H1 (cell line): ENCODE results near the gene PRSS12. TPM values are rescaled to one million over a fixed set of nuclear protein-coding genes. Genes with fewer than 3 reads are reported as not detected.

ENCODE experiments used
- CTCF ChIA-PET: fragments of 300-600 bp; sonication (Branson Sonifier 250); formaldehyde crosslinking; loops from one replicate; lab custom pipeline; 2021; ENCODE audit not compliant: partially characterized antibody; lab: Charles Lee
- POLR2A ChIA-PET: fragments of 300-600 bp; sonication (Branson Sonifier 250); formaldehyde crosslinking; loops from one replicate; lab custom pipeline; 2021; ENCODE audit warnings: inconsistent platforms; ENCODE audit not compliant: partially characterized antibody; lab: Charles Lee
- DNase-seq, 2 experiments: peaks; one replicate each; pipeline versions ENCODE4 v3.0.0 to v3.0.0-alpha.2; 2010 to 2022; ENCODE audit warnings: low spot score in 2 of 2, low read depth in 1 of 2, mixed read lengths in 1 of 2
- FAIRE-seq: peaks from 2 replicates; lab custom pipeline; 2011; peaks lifted over from hg19 to GRCh38; lab: Jason Lieb, UNC
- H2AFZ ChIP-seq: 2 replicates; pipeline ENCODE4 v1.8.1; 2012; ENCODE audit warnings: low read length, inconsistent platforms
- H2AK5ac ChIP-seq: 2 replicates; pipeline ENCODE4 v1.6.1; 2013; ENCODE audit warnings: low read depth, low read length
- H2BK120ac ChIP-seq: replicated peaks from 2 replicates; pipeline ENCODE3; 2013; ENCODE audit warnings: low read depth, low read length, inconsistent platforms
- H2BK12ac ChIP-seq: 2 replicates; pipeline ENCODE4 v1.6.1; 2013; ENCODE audit warnings: low read depth, low read length
- H2BK15ac ChIP-seq: 2 replicates; pipeline ENCODE4 v1.6.1; 2013; ENCODE audit warnings: low read length
- H2BK20ac ChIP-seq: 2 replicates; pipeline ENCODE4 v1.6.1; 2013; ENCODE audit warnings: low read length
- H2BK5ac ChIP-seq: 2 replicates; pipeline ENCODE4 v1.6.1; 2013; ENCODE audit warnings: low read depth, low read length
- H3K14ac ChIP-seq: 2 replicates; pipeline ENCODE4 v1.6.1; 2013; ENCODE audit warnings: inconsistent platforms; ENCODE audit not compliant: insufficient read length
- H3K18ac ChIP-seq: 2 replicates; pipeline ENCODE4 v1.6.1; 2013; ENCODE audit warnings: low read length; ENCODE audit errors: extremely low read depth
- H3K23ac ChIP-seq: 2 replicates; pipeline ENCODE4 v1.6.1; 2013; ENCODE audit warnings: inconsistent platforms; ENCODE audit not compliant: insufficient read length
- H3K23me2 ChIP-seq: 2 replicates; pipeline ENCODE4 v1.6.1; 2013; ENCODE audit warnings: low read depth, low read length
- H3K27ac ChIP-seq: 2 replicates; pipeline ENCODE4 v1.6.1; 2011; ENCODE audit warnings: low read depth, low read length, inconsistent platforms
- H3K27me3 ChIP-seq, 4 experiments: replicated peaks in 1 of 4; 1 replicate in 1 of 4; 2 replicates in 3 of 4; pipeline versions ENCODE4 v1.6.1 to v1.8.1; 2011 to 2013; ENCODE audit warnings: low read length in 3 of 4, mild to moderate bottlenecking in 3 of 4, inconsistent platforms in 2 of 4, mixed read lengths in 2 of 4, moderate library complexity in 1 of 4; ENCODE audit not compliant: control insufficient read depth in 3 of 4, insufficient read depth in 3 of 4; ENCODE audit errors: extremely low read depth in 1 of 4
- H3K36me3 ChIP-seq, 4 experiments: 2 replicates each; pipeline versions ENCODE4 v1.6.1 to v1.8.1; 2011 to 2013; ENCODE audit warnings: mild to moderate bottlenecking in 4 of 4, low read length in 3 of 4, moderate library complexity in 2 of 4, control low read depth in 1 of 4, inconsistent platforms in 1 of 4; ENCODE audit not compliant: insufficient read depth in 4 of 4, control insufficient read depth in 2 of 4
- H3K4ac ChIP-seq: replicated peaks from 2 replicates; pipeline ENCODE3; 2013; ENCODE audit warnings: low read length, low read depth, mixed read lengths, inconsistent platforms; ENCODE audit not compliant: insufficient read length
- H3K4me1 ChIP-seq, 4 experiments: replicated peaks in 1 of 4; 1 replicate in 1 of 4; 2 replicates in 3 of 4; pipeline versions ENCODE4 v1.6.1 to v1.8.1; 2011 to 2013; ENCODE audit warnings: low read length in 3 of 4, inconsistent platforms in 2 of 4, mixed read lengths in 1 of 4; ENCODE audit not compliant: insufficient read depth in 4 of 4, control insufficient read depth in 3 of 4
- H3K4me2 ChIP-seq, 2 experiments: 2 replicates each; pipeline versions ENCODE4 v1.6.1 to v1.8.1; 2011 to 2013; ENCODE audit warnings: low read depth in 2 of 2, low read length in 2 of 2, control low read depth in 1 of 2, inconsistent platforms in 1 of 2, mild to moderate bottlenecking in 1 of 2; ENCODE audit not compliant: insufficient read depth in 1 of 2
- H3K4me3 ChIP-seq, 4 experiments: fragments of 200-600, 300-600 bp in 1 of 4; sonication (generic), shearing (Covaris generic), sonication (Bioruptor Twin) in 1 of 4; 2 replicates each; pipeline versions ENCODE4 v1.5.1 to v1.8.1; 2011 to 2016; ENCODE audit warnings: low read length in 4 of 4, low read depth in 3 of 4, control low read depth in 2 of 4, inconsistent platforms in 2 of 4, mild to moderate bottlenecking in 2 of 4, mixed read lengths in 1 of 4, moderate library complexity in 1 of 4; ENCODE audit not compliant: insufficient read depth in 2 of 4; ENCODE audit errors: extremely low read depth in 1 of 4
- H3K56ac ChIP-seq: replicated peaks from 2 replicates; pipeline ENCODE3; 2013; ENCODE audit warnings: low read depth, mild to moderate bottlenecking, mixed read lengths, low read length, inconsistent platforms; ENCODE audit not compliant: insufficient read length
- H3K79me1 ChIP-seq: 2 replicates; pipeline ENCODE4 v1.6.1; 2013; ENCODE audit warnings: low read depth, low read length, control low read depth
- H3K79me2 ChIP-seq, 2 experiments: 2 replicates each; pipeline versions ENCODE4 v1.6.1 to v1.8.1; 2012 to 2013; ENCODE audit warnings: low read length in 2 of 2, mild to moderate bottlenecking in 2 of 2, inconsistent platforms in 1 of 2; ENCODE audit not compliant: insufficient read depth in 2 of 2, control insufficient read depth in 1 of 2
- H3K9ac ChIP-seq, 4 experiments: replicated peaks in 1 of 4; 1 replicate in 1 of 4; 2 replicates in 3 of 4; pipeline versions ENCODE4 v1.6.1 to v1.8.1; 2011 to 2013; ENCODE audit warnings: low read depth in 3 of 4, low read length in 3 of 4, control low read depth in 2 of 4, mild to moderate bottlenecking in 2 of 4, moderate library complexity in 2 of 4, inconsistent platforms in 1 of 4; ENCODE audit errors: extremely low read depth in 1 of 4
- H3K9me3 ChIP-seq, 2 experiments: 2 replicates each; pipeline versions ENCODE4 v1.6.1 to v1.8.1; 2012 to 2013; ENCODE audit warnings: mild to moderate bottlenecking in 2 of 2, moderate library complexity in 2 of 2, control low read depth in 1 of 2, inconsistent platforms in 1 of 2, low read depth in 1 of 2, low read length in 1 of 2, mixed read lengths in 1 of 2; ENCODE audit not compliant: insufficient read depth in 2 of 2
- H4K20me1 ChIP-seq, 2 experiments: replicated peaks in 1 of 2; 2 replicates each; pipeline versions ENCODE3 to v1.8.1; 2011 to 2013; ENCODE audit warnings: inconsistent platforms in 2 of 2, low read length in 2 of 2, mild to moderate bottlenecking in 1 of 2; ENCODE audit not compliant: insufficient read depth in 2 of 2, control insufficient read depth in 1 of 2
- H4K5ac ChIP-seq: 2 replicates; pipeline ENCODE4 v1.6.1; 2013; ENCODE audit warnings: low read length, low read depth, mixed read lengths, inconsistent platforms; ENCODE audit not compliant: insufficient read length
- H4K8ac ChIP-seq: 2 replicates; pipeline ENCODE4 v1.8.0; 2013; ENCODE audit warnings: mild to moderate bottlenecking, moderate library complexity, low read length, inconsistent platforms; ENCODE audit not compliant: insufficient read depth; ENCODE audit errors: extremely low read depth
- H4K91ac ChIP-seq: replicated peaks from 2 replicates; pipeline ENCODE3; 2013; ENCODE audit warnings: low read length, mixed read lengths, inconsistent platforms; ENCODE audit not compliant: insufficient read length
- ASH2L ChIP-seq: fragments of 200-600, 300-600 bp; sonication (generic); IDR thresholded peaks from one replicate; pipeline ENCODE4 v1.7.1; 2017; ENCODE audit warnings: low read length
- BCL11A ChIP-seq, 2 experiments: IDR thresholded peaks; one replicate each; pipeline ENCODE4 v1.6.1; 2011; ENCODE audit warnings: low read depth in 2 of 2, low read length in 2 of 2, mild to moderate bottlenecking in 2 of 2
- CBX5 ChIP-seq: fragments of 300-800, 300-1000 bp; sonication (generic); IDR thresholded peaks from 2 replicates; pipeline ENCODE4 v1.7.1; 2016; ENCODE audit warnings: antibody characterized with exemption, low read length, low read depth
- CBX8 ChIP-seq: fragments of 300-800, 300-1000 bp; sonication (generic); IDR thresholded peaks from 2 replicates; pipeline ENCODE4 v1.7.1; 2016; ENCODE audit warnings: low read depth, low read length, borderline replicate concordance
- CHD2 ChIP-seq: IDR thresholded peaks from 2 replicates; pipeline ENCODE4 v1.6.1; 2012; ENCODE audit warnings: low read length, improper control_type of control experiment
- CREB1 ChIP-seq: IDR thresholded peaks from 2 replicates; pipeline ENCODE4 v1.6.1; 2012; ENCODE audit warnings: inconsistent platforms
- JUN ChIP-seq: IDR thresholded peaks from 2 replicates; pipeline ENCODE4 v1.6.1; 2011; ENCODE audit warnings: low read depth, mild to moderate bottlenecking, improper control_type of control experiment, low read length
- KDM1A ChIP-seq: fragments of 200-600, 300-600 bp; sonication (generic); IDR thresholded peaks from 2 replicates; pipeline ENCODE4 v1.7.1; 2016; ENCODE audit warnings: mild to moderate bottlenecking, low read length, borderline replicate concordance
- MAFK ChIP-seq: IDR thresholded peaks from 2 replicates; pipeline ENCODE4 v1.6.1; 2012; ENCODE audit warnings: low read depth, mild to moderate bottlenecking, improper control_type of control experiment, low read length
- MAX ChIP-seq: IDR thresholded peaks from 2 replicates; pipeline ENCODE4 v1.6.1; 2012; ENCODE audit warnings: inconsistent platforms
- RBBP5 ChIP-seq: IDR thresholded peaks from 2 replicates; pipeline ENCODE4 v1.7.1; 2012; ENCODE audit warnings: low read depth, mild to moderate bottlenecking, inconsistent platforms, low read length, moderate library complexity, borderline replicate concordance
- SAP30 ChIP-seq: fragments of 300-600 bp; sonication (generic); IDR thresholded peaks from 2 replicates; pipeline ENCODE4 v1.7.1; 2012; ENCODE audit warnings: low read length, moderate library complexity, mild to moderate bottlenecking, inconsistent platforms; ENCODE audit not compliant: insufficient read depth, insufficient replicate concordance
- SIRT6 ChIP-seq: IDR thresholded peaks from one replicate; pipeline ENCODE4 v1.7.1; 2012; ENCODE audit warnings: low read length, inconsistent platforms
- SP2 ChIP-seq: IDR thresholded peaks from 2 replicates; pipeline ENCODE4 v1.6.1; 2012; ENCODE audit warnings: mild to moderate bottlenecking, low read length, inconsistent platforms
- SRF ChIP-seq: IDR thresholded peaks from 2 replicates; pipeline ENCODE4 v1.6.1; 2011; ENCODE audit warnings: mild to moderate bottlenecking, low read depth, low read length, moderate library complexity
- YY1 ChIP-seq: IDR thresholded peaks from 2 replicates; pipeline ENCODE4 v1.6.1; 2011; ENCODE audit warnings: low read depth, mild to moderate bottlenecking, low read length
- ZNF274 ChIP-seq: IDR thresholded peaks from 2 replicates; pipeline ENCODE4 v1.7.0; 2012; ENCODE audit warnings: low read length, borderline replicate concordance; ENCODE audit errors: extremely low read depth
- WGBS, 2 experiments: shearing (Covaris generic) in 1 of 2; methylation state at CpG; one replicate each; pipeline versions ENCODE4 v1.1.6 to v1.1.7; 2013 to 2015; ENCODE audit warnings: low lambda C conversion rate in 2 of 2, mixed read lengths in 2 of 2, inconsistent platforms in 1 of 2, low coverage in 1 of 2, missing lambda C conversion rate in 1 of 2; ENCODE audit not compliant: insufficient replicate concordance in 2 of 2, insufficient coverage in 1 of 2, insufficient read length in 1 of 2; ENCODE audit errors: extremely low coverage in 1 of 2, missing lambda C conversion rate in 1 of 2; 5-methylcytosine and 5-hydroxymethylcytosine counted together
- polyA plus RNA-seq, 7 experiments: library from polyadenylated mRNA; depleted of rRNA in 3 of 7; stranded (reverse) in 5 of 7; unstranded in 2 of 7; fragments of >200 nt in 5 of 7; fragments of 200-250 nt in 2 of 7; gene quantifications; 1 replicate in 5 of 7; 2 replicates in 1 of 7; 4 replicates in 1 of 7; pipeline versions ENCODE4 v1.2.1 to v1.2.3, GENCODE V29; 2011 to 2013; ENCODE audit warnings: missing spikeins in 2 of 7, mixed read lengths in 2 of 7
- total RNA-seq: library from RNA; stranded (reverse); fragmentation: NEBNext Ultra II Directional; extraction: Animal tissue kit (Norgen Biotek cat#: 25700); gene quantifications from 2 replicates; pipeline ENCODE4 v1.2.1, GENCODE V29; 2021

PRSS12 gene
- total and polyA plus RNA-seq, 2 of the 8 experiments (the other 6 are each of a cell fraction or from before 2014, with no cell fraction given), result 2.6 to 9.3 TPM

GRCh38 chr4:118390121-118390520 lies 37.3 kb upstream of the PRSS12 start:
- no peak overlapping the region for H2BK20ac ChIP-seq
- ChIA-PET CTCF (no interaction called here), POLR2A (no interaction called here)
- no peak overlapping the region for H2AK5ac ChIP-seq
- no peak overlapping the region for H2BK15ac ChIP-seq
- FAIRE-seq, result no peak
- H3K4me2 ChIP-seq, result no peak overlapping the region
- H3K18ac ChIP-seq, result no peak overlapping the region
- no peaks in the 10 kb centered on the region for H3K9me3 ChIP-seq
- H3K4ac ChIP-seq, result no peak overlapping the region
- H2AFZ ChIP-seq, result no peak overlapping the region
- H3K56ac ChIP-seq, result no peak overlapping the region
- DNase-seq, result no peak
- no peaks in the 10 kb centered on the region for H3K4me1 ChIP-seq
- H3K23me2 ChIP-seq, result no peaks in the 10 kb centered on the region
- no peak overlapping the region for H3K27ac ChIP-seq
- H2BK12ac ChIP-seq, result no peak overlapping the region
- 84% methylated on average over 2 of the region's 2 CpGs; no CpG with 5 or more reads in 1 of the 2 experiments for WGBS, 2 experiments
- no peak overlapping the region for H3K23ac ChIP-seq
- no peak overlapping the region for H2BK120ac ChIP-seq
- H4K5ac ChIP-seq, result no peak overlapping the region
- no peak overlapping the region for H4K91ac ChIP-seq
- no peak overlapping the region for H3K4me3 ChIP-seq
- no peak overlapping the region for H3K9ac ChIP-seq
- H3K36me3 ChIP-seq, result no peaks in the 10 kb centered on the region
- no peaks in the 10 kb centered on the region for H4K20me1 ChIP-seq
- H3K27me3 ChIP-seq, result no peaks in the 10 kb centered on the region; a peak in 1 of 7 replicates
- no peaks in the 10 kb centered on the region for H3K79me2 ChIP-seq
- no peak overlapping the region for H3K14ac ChIP-seq
- H3K79me1 ChIP-seq, result no peaks in the 10 kb centered on the region
- H4K8ac ChIP-seq, result no peak overlapping the region
- H2BK5ac ChIP-seq, result no peak overlapping the region
- TF ChIP-seq SAP30 (no peak), BCL11A (IDR thresholded peaks at IDR 0.05; ENCODE audit: low read depth in 2 of 2, low read length in 2 of 2) (no peak), SRF (no peak), CREB1 (no peak), CBX8 (no peak), SP2 (no peak), KDM1A (no peak), ASH2L (no peak), JUN (no peak), RBBP5 (no peak), YY1 (no peak), CBX5 (no peak), SIRT6 (no peak), MAFK (no peak), ZNF274 (no peak), MAX (no peak), CHD2 (no peak)
